NOMO-1 treated with dmso at 0.1 percent for 144 hours (cell line): Measurements from ENCODE around the gene NME7.
"Not testable (repeated sequence)": the region's sequence is repeated elsewhere in the genome, so short reads cannot be mapped to it uniquely, and the experiment has no call there.

ENCODE experiments used
- DNase-seq: peaks from one replicate; lab custom pipeline; 2025; ENCODE audit not compliant: unreplicated experiment; lab: John Stamatoyannopoulos, UW

Gene NME7, protein sequence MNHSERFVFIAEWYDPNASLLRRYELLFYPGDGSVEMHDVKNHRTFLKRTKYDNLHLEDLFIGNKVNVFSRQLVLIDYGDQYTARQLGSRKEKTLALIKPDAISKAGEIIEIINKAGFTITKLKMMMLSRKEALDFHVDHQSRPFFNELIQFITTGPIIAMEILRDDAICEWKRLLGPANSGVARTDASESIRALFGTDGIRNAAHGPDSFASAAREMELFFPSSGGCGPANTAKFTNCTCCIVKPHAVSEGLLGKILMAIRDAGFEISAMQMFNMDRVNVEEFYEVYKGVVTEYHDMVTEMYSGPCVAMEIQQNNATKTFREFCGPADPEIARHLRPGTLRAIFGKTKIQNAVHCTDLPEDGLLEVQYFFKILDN

DNA sequence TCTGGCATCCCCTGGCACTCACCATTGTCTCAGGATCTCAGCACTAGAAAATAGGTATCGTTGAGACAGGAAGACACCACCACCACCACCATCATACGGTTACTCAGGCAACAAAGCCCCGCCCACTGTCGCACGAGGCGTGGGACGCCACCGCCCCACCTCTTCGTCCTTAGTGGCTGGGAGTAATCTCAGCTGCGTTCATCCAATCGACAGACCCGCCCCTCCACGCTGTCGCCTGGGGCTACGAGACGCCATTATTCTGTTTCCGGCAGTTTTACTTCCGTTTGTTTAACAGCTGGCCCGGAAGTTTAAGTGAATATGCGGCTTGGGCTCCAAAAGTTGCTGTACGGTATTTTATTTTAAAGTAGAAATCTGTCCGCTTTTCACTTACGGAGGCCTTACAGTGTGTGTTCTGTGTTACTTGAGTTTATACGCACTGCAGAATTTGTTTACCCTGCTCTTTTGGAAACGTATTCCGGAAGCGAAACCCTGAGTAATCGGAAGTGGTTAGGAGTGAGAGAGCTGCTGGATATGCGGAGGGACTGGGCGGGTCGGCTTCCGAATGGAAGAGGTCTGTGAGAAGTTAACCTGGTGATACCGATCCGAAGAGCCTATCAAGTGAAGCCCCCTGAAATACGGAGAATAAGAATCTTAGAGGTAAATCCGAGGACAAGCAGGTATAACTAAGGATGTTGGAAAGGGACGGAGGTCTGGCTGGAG lies at the start of gene NME7, which contains the start of gene BLZF1:
NME7 (minus strand) TSS at position 112 of the 720 bp plus-strand sequence; CDS start at position 25, 87 bp downstream.
BLZF1 (plus strand) TSS at position 510 of the 720 bp plus-strand sequence. CDS start 1,328 bp downstream, outside the sequence.
- peak; percentile 94 for DNase-seq

DNA sequence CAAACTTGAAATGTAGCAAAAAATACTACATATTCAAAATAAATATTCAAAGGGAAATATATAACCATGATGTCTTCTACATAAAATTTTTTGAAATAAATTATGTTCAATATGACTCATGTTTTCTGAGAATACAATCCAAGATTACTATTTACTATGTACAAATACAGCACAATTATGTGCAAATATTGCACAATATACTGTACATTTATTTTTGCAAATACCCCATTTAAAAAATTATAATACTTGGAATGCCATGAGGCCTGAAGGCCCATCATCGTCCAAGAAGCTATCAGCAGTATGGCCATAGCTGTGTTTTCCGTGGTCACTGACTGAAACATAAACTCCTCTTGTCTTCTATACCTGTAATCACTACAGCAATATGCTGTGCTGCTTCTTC lies 47.4 kb upstream of the NME7 start:
- no peak for DNase-seq

DNA sequence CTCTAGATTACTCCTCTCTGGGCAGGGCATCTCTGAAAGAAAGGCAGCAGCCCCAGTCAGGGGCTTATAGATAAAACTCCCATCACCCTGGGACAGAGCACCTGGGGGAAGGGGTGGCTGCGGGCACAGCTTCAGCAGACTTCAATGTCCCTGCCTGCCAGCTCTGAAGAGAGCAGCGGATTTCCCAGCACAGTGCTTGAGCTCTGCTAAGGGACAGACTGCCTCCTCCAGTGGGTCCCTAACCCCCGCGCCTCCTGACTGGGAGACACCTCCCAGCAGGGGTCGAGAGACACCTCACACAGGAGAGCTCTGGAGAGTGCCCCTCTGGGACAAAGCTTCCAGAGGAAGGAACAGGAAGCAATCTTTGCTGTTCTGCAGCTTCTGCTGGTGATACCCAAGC lies 40.7 kb upstream of the NME7 start:
- DNase-seq: not testable (repeated sequence)

DNA sequence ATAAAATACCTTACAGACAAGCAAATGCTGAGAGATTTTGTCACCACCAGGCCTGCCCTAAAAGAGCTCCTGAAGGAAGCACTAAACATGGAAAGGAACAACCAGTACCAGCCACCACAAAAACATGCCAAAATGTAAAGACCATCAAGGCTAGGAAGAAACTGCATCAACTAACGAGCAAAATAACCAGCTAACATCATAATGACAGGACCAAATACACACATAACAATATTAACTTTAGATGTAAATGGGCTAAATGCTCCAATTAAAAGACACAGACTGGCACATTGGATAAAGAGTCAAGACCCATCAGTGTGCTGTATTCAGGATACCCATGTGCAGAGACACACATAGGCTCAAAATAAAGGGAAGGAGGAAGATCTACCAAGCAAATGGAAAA lies 35.0 kb upstream of the NME7 start:
- DNase-seq: not testable (repeated sequence)

DNA sequence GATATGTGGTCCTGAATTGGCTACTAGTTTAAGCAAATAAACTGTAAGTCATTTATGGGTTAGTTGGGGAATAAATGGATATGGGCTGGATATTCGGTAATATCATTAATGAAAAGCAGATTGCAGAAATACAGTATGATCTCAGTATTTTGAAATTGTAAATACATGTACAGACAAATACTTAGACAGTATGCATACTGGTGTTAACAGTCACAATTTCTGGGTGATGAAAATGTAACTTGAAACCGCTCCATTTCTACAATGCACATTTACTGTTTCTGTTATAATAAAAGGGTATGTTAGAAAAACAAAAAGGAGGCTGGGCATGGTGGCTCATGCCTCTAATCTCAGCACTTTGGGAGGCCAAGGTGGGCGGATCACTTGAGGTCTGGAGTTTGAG lies 28.4 kb upstream of the NME7 start:
- no peak for DNase-seq

DNA sequence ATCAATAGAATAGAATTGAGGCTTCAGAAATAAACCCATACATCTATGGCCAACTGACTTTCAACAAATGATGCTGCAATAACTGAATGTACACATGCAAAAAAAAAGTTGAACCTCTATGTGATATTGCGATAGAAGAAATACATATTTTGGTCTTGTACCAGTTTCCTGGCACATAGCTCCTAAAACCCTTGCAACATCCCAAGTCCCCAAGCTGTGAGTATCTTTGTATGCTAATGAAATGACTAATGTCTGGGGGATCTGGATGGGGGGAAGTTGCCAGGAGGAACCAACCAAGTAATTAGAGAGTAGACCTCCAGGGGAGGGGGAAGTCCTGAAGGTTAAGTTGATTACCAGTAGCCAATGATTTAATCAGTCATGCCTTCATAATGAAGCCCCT lies 24.8 kb upstream of the NME7 start:
- peak; percentile 39 for DNase-seq

DNA sequence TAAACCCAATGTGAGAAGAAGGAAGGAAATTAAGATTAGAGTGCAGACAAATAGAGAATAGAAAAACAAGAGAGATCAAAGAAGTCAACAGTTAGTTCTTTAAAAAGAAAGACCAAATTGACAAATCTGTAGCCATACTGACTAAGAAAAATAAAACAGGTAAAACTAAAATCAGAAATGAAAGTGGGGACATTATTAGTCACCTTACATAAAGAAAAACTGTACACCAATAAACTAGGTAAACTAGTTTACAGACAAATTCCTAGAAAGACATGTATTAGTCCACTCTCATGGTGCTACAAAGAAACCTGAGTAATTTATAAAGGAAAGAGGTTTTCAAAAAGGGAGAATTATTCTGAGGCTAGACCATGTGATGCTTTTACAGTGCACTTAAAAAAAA lies 22.7 kb upstream of the NME7 start:
- no peak for DNase-seq

DNA sequence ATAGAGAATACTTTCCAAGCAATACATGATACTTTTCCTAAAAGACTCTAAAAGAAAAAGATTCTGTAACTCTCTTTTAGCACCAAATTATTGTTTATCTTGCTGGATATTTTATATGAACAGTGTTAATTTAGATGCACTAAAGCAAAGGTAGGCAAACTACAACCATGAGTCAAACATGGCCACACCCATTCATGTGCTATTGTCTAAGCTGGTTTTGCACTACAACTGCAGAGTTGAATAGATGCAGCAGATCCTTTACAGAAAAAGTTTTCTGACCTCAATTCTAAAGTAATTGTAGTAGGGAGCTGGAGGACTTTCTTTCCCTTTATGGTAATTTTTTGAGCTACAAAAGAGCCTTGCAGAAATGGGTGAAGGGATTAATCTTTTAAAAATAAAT lies 19.8 kb upstream of the NME7 start:
- DNase-seq: no peak

DNA sequence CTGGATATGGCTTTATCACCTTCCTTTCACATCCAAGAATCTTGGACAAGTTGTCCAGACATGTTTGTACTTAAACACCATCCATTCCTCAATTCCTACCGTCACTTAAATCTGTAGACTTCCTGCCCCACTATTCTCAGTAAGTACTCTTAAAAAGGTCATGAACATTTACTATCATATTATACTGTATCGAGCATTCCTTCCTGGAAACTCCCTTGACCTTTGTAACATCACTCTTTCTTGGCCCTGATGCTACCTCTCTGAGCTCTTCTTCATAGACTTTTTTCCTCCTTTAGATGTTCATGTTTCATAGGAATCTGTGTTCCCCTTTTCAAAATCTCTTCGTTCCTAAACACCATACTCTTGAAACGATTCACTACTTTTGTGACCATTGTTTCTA lies 15.9 kb upstream of the NME7 start:
- no peak for DNase-seq

DNA sequence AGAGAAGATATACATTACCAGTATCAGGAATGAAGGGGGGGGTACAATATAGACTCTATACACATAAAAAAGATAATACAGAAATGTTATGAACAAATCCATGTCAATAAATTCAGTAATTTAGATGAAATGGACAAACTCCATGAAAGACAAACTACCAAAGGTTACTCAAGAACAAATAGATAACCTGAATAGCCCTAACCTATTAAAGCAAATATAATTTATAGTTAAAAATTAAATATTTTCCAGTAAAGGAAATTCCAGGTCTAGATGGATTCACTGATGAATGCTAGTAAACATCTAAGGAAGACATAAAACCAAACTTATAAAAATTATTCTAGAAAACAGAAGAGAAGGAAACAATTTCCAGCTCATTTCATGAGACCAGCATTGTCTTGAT lies 13.6 kb upstream of the NME7 start:
- no peak for DNase-seq

DNA sequence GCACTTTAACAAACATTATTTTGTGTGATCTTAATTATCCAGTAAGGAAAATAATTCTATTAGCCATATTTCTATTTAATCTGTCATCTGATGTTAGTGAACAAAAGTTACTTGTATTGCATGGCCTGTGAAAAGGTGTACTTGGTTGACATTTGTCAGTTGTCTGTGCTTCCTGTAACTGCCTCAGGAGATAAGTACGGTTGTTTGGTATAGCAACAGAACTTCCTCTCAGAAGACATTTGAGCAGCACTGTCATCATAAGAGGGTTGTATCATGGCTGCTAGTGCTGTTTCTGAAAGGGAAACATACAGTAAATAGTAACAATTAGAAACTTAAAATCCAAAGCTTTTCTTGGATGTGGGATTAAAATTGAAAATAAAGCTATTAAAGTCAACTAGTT lies 3.8 kb upstream of the NME7 start:
- no peak for DNase-seq

DNA sequence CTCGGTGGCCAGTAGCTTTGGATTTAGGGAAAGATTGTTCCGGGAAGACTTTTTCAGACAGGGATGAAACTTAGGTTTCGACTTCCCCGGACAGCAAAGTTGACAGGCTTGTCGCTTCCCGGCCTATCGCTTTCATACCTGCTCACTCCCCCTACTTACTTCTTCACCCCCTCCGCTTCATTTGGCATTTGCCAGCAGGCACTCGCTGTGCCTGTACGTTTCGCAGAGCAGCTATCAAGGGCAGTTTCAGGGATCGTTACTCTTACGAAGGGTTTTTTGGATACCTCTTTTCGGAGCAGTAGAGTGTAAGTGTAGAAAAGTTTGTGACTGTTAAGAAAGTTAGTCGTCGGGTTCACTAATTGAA lies 791 bp upstream of the NME7 start:
- no peak for DNase-seq

DNA sequence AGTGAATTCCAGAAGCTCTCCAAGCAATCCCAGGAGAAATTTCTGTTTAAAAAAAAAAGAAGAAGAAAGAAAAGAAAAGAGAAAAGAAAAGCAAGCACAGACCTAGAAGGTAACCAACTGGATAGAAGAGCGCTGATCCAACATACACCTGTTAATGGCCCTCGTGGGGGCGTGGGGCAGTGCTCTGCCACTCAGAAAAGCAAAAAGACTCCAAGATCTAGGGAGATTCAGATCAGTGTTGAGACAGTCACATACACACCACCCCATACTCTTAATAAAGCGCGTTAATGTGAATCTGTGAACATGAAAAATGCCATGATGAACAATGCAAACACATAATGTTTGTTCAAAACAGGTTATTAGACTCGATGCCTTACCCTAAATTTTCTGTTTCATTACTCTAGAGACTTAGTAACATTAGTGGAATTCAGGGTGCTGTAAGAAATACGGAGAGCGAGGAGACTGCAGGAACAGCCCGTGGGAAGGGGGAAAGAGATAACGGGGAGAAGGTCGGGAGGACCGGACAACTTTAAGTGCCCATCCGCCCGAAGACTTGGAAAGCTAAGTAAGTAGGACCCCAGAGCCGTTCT lies 406 bp downstream of the NME7 start:
- no peak for DNase-seq

DNA sequence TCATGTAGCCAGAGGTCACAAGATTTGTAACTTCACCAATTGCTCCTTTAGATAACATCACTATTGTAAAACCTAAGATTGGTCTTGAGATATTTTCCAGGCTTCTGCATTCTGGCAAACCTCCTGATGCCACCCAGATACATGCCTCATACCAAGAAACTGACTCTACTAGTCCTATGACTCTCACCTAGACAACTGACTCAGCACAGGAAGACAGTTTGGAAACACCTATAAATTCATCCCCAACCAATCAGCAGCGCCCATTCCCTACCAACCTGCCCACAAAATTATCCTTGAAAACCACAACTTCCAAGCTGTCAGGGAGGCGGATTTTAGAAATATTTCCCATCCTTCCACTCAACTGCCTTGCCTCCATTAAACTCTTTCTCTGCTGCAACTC lies 2.6 kb downstream of the NME7 start:
- no peak for DNase-seq

DNA sequence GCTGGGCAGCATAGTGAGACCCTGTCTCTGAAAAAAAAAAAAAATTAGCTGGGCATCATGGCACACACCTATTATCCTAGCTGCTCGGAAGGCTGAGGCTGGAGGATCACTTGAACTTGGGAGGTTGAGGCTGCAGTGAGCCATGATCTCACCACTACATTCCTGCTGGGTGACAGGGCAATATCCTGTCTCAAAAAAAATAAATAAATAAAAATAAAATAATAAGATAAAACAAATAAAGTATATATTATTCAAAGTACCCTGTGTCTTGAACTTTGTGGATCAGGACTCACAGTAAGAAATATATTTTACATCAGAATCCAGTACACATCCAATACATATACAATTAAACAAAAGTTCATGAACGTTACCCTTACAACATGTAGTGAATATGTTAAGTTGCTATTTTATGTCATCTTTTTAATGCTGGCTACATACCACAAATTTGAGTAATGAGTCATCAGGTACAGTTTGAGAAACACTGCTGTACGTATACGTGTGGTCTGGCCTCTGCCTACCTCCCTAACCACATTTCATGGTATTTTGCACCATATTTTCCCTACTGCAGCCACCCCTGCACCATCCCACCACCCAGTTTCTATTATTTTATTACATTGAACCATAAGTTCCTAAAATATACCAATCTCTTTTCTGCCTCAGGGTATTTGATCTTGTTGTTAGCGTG lies 4.4 kb downstream of the NME7 start:
- DNase-seq: no peak

DNA sequence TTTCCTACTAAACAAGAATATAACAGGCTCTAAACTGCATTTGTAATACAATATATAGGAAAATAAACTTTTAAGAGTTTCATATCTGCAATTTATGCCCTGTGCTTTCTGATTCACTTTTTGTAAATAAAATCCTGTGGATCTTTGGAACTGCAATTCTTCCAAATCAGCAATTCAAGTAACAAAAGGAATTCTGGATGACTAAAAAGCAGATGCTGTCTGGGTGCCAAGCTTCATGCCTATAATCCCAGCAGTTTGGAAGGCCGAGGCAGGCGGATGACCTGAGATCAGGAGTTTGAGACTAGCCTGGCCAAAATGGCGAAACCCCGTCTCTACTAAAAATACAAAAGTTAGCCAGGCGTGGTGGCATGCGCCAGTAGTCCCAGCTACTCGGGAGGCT lies 6.3 kb downstream of the NME7 start:
- no peak for DNase-seq

DNA sequence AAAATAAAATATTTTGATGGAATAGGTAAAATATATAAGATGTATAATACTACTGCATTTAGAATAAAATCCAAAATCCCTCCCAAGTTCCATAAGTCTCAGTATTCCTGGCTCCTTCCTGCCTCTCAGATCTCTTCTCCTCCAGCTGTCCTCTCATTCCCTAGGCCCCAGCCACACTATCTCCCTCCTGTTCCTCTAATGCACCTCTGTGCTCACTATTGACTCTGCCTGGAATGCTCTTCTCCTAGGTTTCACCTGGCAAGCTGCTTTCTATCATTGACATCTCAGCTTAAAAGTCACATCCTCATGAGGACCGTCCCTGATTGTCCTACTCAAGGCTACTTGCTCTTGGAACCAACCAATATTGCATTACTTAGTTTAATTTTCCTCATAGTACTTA lies 7.2 kb downstream of the NME7 start:
- DNase-seq: no peak

DNA sequence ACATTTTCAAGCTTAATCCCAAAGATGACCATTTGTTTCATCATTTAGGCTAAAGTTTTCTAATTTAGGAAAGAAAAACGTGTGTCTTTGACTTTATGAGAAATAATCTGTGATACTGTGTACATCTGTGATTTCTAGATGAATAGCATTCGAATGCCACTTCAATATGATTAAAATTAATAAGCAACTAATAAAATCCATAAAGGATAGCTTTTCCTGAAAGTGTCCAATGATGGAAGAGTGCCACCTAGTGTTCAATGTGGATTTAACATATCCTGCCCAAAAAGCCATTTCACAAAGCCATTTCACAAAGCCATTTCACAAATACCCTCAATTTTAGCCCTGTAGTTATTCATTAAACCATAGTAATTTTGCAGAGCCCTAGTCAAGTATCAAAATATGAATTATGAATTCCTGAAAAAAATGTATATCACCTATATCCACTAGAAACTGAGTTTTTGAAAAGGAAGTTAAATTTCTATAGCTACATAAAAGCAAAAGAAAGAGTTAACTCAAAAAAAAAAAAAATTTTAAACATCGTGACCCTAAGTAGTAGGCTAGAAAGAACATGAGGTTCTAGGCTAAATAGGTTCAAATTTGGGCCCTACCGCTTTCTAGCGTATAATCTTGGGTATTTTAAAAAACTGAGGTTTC lies 19.1 kb downstream of the NME7 start:
- no peak for DNase-seq

DNA sequence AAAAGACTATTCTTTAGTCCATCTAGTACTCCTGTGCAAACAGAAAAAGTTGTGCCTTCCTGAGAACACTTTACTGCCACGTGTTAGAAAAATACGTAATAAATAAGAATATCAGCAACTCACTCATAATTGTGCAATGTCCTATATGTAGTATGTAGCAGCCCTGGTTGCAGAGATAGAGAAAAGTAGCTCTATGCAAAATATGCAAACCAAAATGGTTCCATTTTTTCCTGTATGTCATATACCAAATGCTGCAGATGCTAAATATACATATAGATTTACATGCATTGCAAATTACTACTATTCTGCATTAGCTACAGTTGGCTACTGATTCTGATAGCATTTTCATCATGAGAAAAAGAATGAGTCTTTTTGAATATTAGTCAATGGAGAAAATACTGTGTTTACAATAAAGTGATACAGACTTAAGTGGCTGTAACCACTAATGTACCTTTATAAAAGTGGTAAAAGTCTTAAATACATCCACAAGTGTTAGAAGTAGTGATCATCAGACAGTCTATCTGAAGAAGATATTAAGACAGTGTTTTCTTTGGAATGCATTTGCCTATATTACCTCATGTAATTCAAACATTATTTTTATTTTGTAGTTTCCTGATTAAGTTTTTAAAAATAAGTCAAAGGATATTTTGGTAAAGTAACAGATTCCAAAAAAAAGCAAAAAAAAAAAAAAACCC lies 19.8 kb downstream of the NME7 start:
- DNase-seq: no peak

DNA sequence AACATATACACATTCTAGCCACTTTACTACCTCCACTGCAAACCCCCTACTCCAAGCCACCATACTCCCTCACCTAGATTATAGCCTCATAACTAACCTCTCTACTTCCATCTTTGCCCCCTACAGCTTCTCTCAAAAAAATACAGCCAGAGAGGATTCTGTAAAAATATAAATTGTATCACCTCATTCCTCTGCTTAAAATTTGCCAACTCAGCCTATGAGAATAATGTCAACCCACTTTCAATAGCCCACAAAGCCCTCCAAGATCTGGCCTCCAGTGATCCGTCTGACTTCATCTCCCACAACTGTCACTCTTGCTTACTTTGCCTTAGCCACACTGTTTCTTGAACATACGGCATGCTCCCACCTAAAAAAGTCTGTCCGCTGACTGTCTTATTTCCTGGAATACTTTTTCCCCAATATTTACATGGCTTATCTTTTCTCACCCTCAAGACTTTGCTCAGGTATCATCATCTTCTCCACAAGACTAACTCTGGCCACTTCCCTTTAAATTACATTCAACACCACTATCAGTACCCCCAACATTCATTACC lies 21.5 kb downstream of the NME7 start:
- DNase-seq: no peak
